GM19463 (cell line): Measurements from ENCODE around the gene NBPF11.
"Not testable (repeated sequence)": the region's sequence is repeated elsewhere in the genome, so short reads cannot be mapped to it uniquely, and the experiment has no call there.

Experiments used
- ATAC-seq: cut with Tn5 transposase; IDR thresholded peaks from one replicate; pipeline ENCODE4 v1.9.1; 2021; ENCODE audit warnings: mild to moderate bottlenecking, moderate library complexity; ENCODE audit not compliant: unreplicated experiment

NBPF11 gene

GRCh38 chr1:148060294-148060701, 91.8 kb downstream of the NBPF11 start:
- ATAC-seq, result not testable (repeated sequence)

- ATAC-seq, result not testable (repeated sequence)
These were observed 94.7 kb downstream of the NBPF11 start for GRCh38 chr1:148057384-148057783.
